T-cell (primary cell): Measurements from ENCODE around the gene SYT5. TPM values are rescaled to one million over a fixed set of nuclear protein-coding genes. Genes with fewer than 3 reads are reported as not detected.
"Not testable (repeated sequence)": the region's sequence is repeated elsewhere in the genome, so short reads cannot be mapped to it uniquely, and the experiment has no call there.

Experiments used
- ATAC-seq, 4 experiments: fragments of 200-7000 bp in 3 of 4; fragments of 150-1000 bp in 1 of 4; cut with Tn5 transposase; replicated peaks in 1 of 4; 1 replicate in 3 of 4; 2 replicates in 1 of 4; pipeline ENCODE4 v1.10.0; 2021; ENCODE audit warnings: moderate library complexity in 3 of 4, mild to moderate bottlenecking in 2 of 4, moderate number of reproducible peaks in 1 of 4
- CTCF ChIA-PET, 2 donors: fragments of 300-600 bp; sonication (Branson Sonifier 250); formaldehyde crosslinking; loops; one replicate each; lab custom pipeline; 2022; ENCODE audit warnings: antibody characterized with exemption in 2 of 2; lab: Charles Lee
- POLR2A ChIA-PET, 2 donors: fragments of 300-600 bp; sonication (Branson Sonifier 250); formaldehyde crosslinking; loops; one replicate each; lab custom pipeline; 2022; ENCODE audit warnings: antibody characterized with exemption in 2 of 2; lab: Charles Lee
- DNase-seq, 35 experiments: peaks; one replicate each; pipeline versions ENCODE4 v3.0.0 to v3.0.0-alpha.2; 2013 to 2023
- H3K27ac ChIP-seq: one replicate; pipeline ENCODE4 v1.5.1; 2013; ENCODE audit warnings: low read length
- H3K27me3 ChIP-seq, 2 experiments: replicated peaks in 1 of 2; 1 replicate in 1 of 2; 2 replicates in 1 of 2; pipeline versions ENCODE4 v1.6.1 to v1.7.0; 2013; ENCODE audit warnings: low read length in 1 of 2, mixed read lengths in 1 of 2; ENCODE audit not compliant: control insufficient read depth in 2 of 2, insufficient read depth in 2 of 2; ENCODE audit errors: extremely low read depth in 1 of 2
- H3K36me3 ChIP-seq, 2 donors: 1 replicate in 1 of 2; 2 replicates in 1 of 2; pipeline versions ENCODE4 v1.6.1 to v1.7.0; 2013; ENCODE audit warnings: low read length in 1 of 2; ENCODE audit not compliant: control insufficient read depth in 2 of 2, insufficient read depth in 1 of 2; ENCODE audit errors: extremely low read depth in 1 of 2
- H3K4me1 ChIP-seq, 2 experiments: 1 replicate in 1 of 2; 2 replicates in 1 of 2; pipeline versions ENCODE4 v1.6.1 to v1.7.0; 2013; ENCODE audit warnings: low read length in 2 of 2, mixed read lengths in 1 of 2; ENCODE audit not compliant: insufficient read depth in 2 of 2, control insufficient read depth in 1 of 2; ENCODE audit errors: extremely low read depth in 1 of 2
- H3K4me3 ChIP-seq, 2 donors: 1 replicate in 1 of 2; 2 replicates in 1 of 2; pipeline versions ENCODE4 v1.5.1 to v1.7.0; 2013; ENCODE audit warnings: mild to moderate bottlenecking in 2 of 2, low read length in 1 of 2, moderate library complexity in 1 of 2; ENCODE audit not compliant: control insufficient read depth in 1 of 2; ENCODE audit errors: extremely low read depth in 1 of 2
- H3K9me3 ChIP-seq: 2 replicates; pipeline ENCODE4 v1.7.0; 2013
- H3K27ac Mint-ChIP-seq, 2 donors: one replicate each; pipeline ENCODE4 v1.8.0; 2020 to 2021; ENCODE audit warnings: mild to moderate bottlenecking in 2 of 2, mixed read lengths in 2 of 2
- H3K27me3 Mint-ChIP-seq, 2 donors: one replicate each; pipeline ENCODE4 v1.8.0; 2021 to 2022; ENCODE audit warnings: mixed read lengths in 2 of 2
- H3K36me3 Mint-ChIP-seq: one replicate; pipeline ENCODE4 v1.8.0; 2021; ENCODE audit warnings: mixed read lengths
- H3K4me1 Mint-ChIP-seq, 3 donors: one replicate each; pipeline ENCODE4 v1.8.0; 2020 to 2022; ENCODE audit warnings: mixed read lengths in 3 of 3, mild to moderate bottlenecking in 1 of 3
- H3K4me3 Mint-ChIP-seq, 3 donors: one replicate each; pipeline ENCODE4 v1.8.0; 2020 to 2022; ENCODE audit warnings: mild to moderate bottlenecking in 3 of 3, mixed read lengths in 3 of 3, moderate library complexity in 3 of 3
- H3K9me3 Mint-ChIP-seq, 3 donors: one replicate each; pipeline ENCODE4 v1.8.0; 2020 to 2022; ENCODE audit warnings: mixed read lengths in 3 of 3
- WGBS: methylation state at CpG from one replicate; pipeline ENCODE4 v1.1.5; 2013; ENCODE audit warnings: missing lambda C conversion rate; ENCODE audit not compliant: insufficient coverage; 5-methylcytosine and 5-hydroxymethylcytosine counted together
- total RNA-seq, 35 experiments: library from RNA in 6 of 35; stranded (reverse) in 6 of 35; fragments of 120-200 nt in 1 of 35; gene quantifications; one replicate each; pipeline versions ENCODE4 v1.2.1 to v1.2.4 and lab custom pipeline; 2013 to 2026

SYT5 gene
- total RNA-seq, 5 donors from 2014 or later (not counting 1 experiment from before 2014, with no cell fraction given): 2.7 to 2.9 TPM; not detected in 3

DNA sequence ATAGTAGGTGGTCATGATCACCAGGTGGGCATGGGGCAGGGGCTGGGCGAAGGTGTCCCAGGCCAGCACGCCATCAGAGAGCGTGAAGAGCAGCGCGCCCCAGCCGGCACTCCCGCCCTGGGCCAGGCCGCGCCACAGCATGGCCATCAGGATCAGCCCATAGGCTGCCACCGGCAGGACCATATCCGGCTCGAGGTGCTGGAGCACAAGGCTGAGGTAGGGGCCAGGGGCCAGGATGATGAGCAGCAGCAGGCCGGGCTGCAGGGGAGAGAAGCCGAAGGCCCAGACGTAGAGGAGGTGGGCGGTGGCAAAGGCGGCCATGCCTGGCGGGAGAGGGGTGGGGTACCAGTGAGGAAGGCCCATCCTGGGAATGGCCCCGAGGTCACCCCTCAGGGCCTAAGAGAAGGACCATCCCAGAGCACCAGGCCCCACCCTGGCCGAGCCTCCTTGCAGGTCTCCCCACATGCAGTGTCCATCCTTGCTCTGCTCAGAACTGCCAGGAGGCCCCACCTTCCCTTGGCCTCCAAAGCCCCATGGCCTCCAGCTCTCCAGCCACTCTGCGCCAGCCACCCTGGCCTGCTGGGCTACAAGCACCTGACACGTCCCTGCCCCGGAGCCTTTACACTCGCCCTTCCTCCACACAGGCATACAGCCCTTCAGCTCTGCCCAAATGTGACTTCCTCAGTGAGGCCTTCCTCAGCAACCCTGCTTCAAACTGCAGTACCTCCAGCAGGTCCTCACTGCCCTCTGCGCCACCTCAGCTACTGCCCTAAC, 47.3 kb upstream of the SYT5 start:
- Histone ChIP-seq H3K27ac (no peak overlapping the region), H3K9me3 (no peaks in the 10 kb centered on the region), H3K36me3 (peaks cover 34 to 67% of the 10 kb centered on the region in 2 donors), H3K4me1 (no peaks in the 10 kb centered on the region), H3K4me3 (no peak overlapping the region), H3K27me3 (no peaks in the 10 kb centered on the region)
- peaks cover 23% of the 10 kb centered on the region for H3K36me3 Mint-ChIP-seq
- 95% methylated on average over 16 of the region's 25 CpGs for whole genome bisulfite sequencing
- no peaks in the 10 kb centered on the region for H3K27me3 Mint-ChIP-seq
- H3K4me1 Mint-ChIP-seq: peaks cover 0 to 3% (median 0%) of the 10 kb centered on the region in 3 donors
- DNase-seq (no peak), ATAC-seq (peak in 1 of 4 experiments; percentile 9)
- H3K9me3 Mint-ChIP-seq: no peaks in the 10 kb centered on the region
- CTCF ChIA-PET: no interaction called here
- H3K27ac Mint-ChIP-seq: no peak overlapping the region
- POLR2A ChIA-PET: no interaction called here
- H3K4me3 Mint-ChIP-seq: no peak overlapping the region

DNA sequence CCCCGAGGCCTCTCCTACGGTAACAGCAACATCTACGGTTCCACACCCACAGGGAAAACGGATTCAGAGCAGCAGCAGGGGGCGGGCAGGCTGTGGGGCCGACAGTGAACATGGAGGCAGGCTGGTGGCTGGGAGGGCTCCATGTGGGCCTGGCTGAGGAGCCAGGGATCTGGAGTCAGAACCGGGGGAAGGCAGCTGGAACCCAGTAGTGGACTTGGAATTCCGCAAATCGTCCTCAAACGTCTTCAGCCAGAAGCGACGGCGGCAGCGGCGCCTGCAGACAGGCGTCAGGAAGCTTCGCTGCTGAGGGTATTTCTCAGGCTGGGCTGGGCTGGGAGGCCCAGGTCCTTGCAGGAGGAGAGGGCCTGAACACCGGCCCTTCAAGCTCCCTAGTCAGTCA, 46.7 kb upstream of the SYT5 start:
- Mint-ChIP-seq H3K27ac (no peak overlapping the region), H3K27me3 (no peaks in the 10 kb centered on the region), H3K9me3 (no peaks in the 10 kb centered on the region), H3K4me3 (no peak overlapping the region), H3K4me1 (peaks cover 0 to 3% (median 0%) of the 10 kb centered on the region in 3 donors), H3K36me3 (peaks cover 22% of the 10 kb centered on the region)
- no peaks in the 10 kb centered on the region for H3K9me3 ChIP-seq
- no peak overlapping the region for H3K27ac ChIP-seq
- H3K4me1 ChIP-seq: no peaks in the 10 kb centered on the region
- DNase-seq (no peak), ATAC-seq (no peak)
- peaks cover 28 to 60% of the 10 kb centered on the region in 2 donors for H3K36me3 ChIP-seq
- WGBS: 90% methylated on average over 16 of the region's 18 CpGs
- H3K4me3 ChIP-seq: no peak overlapping the region
- CTCF ChIA-PET: no interaction called here
- no peaks in the 10 kb centered on the region for H3K27me3 ChIP-seq
- POLR2A ChIA-PET: no interaction called here

DNA sequence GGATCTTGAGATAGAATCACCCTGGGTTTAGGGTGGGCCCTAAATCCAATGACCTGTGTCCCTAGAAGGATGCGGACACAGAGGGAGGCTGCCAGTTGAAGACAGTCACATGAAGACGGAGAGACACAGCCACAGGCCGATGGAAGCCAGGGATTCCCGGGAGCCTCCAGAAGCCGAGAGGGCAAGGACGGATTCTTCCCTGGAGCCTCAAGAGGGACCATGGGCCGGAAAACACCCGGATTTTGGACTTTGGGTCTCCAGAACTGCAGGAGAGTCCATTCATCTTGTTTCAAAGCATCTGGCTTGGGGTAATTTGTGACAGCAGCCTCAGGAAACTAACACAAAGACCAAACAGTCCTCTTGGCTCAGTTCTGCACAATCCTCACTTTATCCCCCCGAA, 46.2 kb upstream of the SYT5 start:
- H3K27ac Mint-ChIP-seq: no peak overlapping the region
- peaks cover 0 to 3% (median 0%) of the 10 kb centered on the region in 3 donors for H3K4me1 Mint-ChIP-seq
- ATAC-seq (no peak), DNase-seq (no peak)
- H3K27me3 Mint-ChIP-seq: no peaks in the 10 kb centered on the region
- Histone ChIP-seq H3K27me3 (no peaks in the 10 kb centered on the region), H3K36me3 (peaks cover 24 to 55% of the 10 kb centered on the region in 2 donors), H3K4me1 (no peaks in the 10 kb centered on the region), H3K4me3 (no peak overlapping the region), H3K9me3 (no peaks in the 10 kb centered on the region), H3K27ac (no peak overlapping the region)
- ChIA-PET POLR2A (no interaction called here), CTCF (no interaction called here)
- peaks cover 0 to 4% (median 2%) of the 10 kb centered on the region in 3 donors for H3K9me3 Mint-ChIP-seq
- WGBS: 86% methylated on average over 8 of the region's 9 CpGs
- no peak overlapping the region for H3K4me3 Mint-ChIP-seq
- H3K36me3 Mint-ChIP-seq: peaks cover 26% of the 10 kb centered on the region

DNA sequence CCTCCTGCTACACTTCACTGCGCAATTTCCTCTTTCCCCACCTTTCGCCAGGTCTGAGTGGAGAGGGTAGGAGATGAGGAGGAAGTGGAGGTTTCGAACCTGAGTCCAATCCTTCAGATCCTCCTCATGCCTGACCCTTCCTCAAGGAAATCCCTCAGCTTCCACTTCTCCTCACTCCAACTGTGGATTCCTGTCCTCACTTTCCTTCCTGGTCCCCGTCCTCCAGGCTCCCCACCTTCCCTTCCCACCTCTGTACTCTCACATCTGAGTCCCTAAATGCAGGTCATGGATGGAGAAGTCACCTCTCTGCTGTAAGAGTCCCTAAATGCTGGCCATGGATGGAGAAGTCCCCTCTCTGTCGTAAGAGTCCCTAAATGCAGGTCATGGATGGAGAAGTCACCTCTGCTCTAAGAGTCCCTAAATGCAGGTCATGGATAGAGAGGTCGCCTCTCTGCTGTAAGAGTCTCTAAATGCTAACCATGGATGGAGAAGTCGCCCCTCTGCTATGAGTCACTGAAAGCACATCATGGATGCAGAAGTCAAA, 45.4 kb upstream of the SYT5 start:
- Histone ChIP-seq H3K4me1 (no peaks in the 10 kb centered on the region), H3K36me3 (peaks cover 21 to 48% of the 10 kb centered on the region in 2 donors), H3K9me3 (no peaks in the 10 kb centered on the region), H3K27me3 (no peaks in the 10 kb centered on the region), H3K27ac (no peak overlapping the region), H3K4me3 (no peak overlapping the region)
- H3K27me3 Mint-ChIP-seq: no peaks in the 10 kb centered on the region
- H3K4me3 Mint-ChIP-seq: no peak overlapping the region
- peak overlapping the region in 1 of 2 donors; percentile 35 for H3K27ac Mint-ChIP-seq
- peaks cover 0 to 3% (median 0%) of the 10 kb centered on the region in 3 donors for H3K4me1 Mint-ChIP-seq
- ATAC-seq (no peak), DNase-seq (no peak)
- 84% methylated on average over 3 of the region's 7 CpGs for WGBS
- CTCF ChIA-PET: no interaction called here
- peaks cover 33% of the 10 kb centered on the region for H3K36me3 Mint-ChIP-seq
- POLR2A ChIA-PET: no interaction called here
- H3K9me3 Mint-ChIP-seq: peaks cover 0 to 10% (median 2%) of the 10 kb centered on the region in 3 donors

DNA sequence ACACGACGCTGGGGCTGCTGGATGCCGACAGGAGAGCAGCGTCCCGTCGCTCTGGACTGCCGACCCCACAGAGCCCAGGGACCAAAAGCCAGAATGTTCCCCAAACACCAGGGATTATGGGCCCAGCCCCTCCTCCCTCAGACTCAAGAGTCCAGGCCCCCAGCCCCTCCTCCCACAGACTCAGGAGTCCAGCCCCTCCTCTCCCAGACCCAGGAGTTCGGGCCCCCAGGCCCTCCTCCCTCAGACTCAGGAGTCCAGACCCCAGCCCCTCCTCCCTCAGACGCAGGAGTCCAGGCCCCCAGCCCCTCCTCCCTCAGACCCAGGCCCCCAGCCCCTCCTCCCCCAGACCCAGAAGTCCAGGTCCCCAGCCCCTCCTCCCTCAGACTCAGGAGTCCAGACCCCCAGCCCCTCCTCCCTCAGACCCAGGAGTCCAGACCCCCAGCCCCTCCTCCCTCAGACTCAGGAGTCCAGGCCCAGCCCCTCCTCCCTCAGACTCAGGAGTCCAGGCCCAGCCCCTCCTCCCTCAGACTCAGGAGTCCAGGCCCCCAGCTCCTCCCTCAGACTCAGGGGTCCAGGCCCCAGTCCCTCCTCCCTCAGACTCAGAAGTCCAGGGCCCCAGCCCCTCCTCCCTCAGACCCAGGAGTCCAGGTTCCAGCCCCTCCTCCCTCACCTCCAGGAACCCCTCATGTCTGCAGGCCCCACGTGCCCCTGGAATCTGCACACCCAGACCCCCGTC, 44.8 kb upstream of the SYT5 start:
- H3K9me3 ChIP-seq, H3K4me1 Mint-ChIP-seq, ATAC-seq, H3K4me1 ChIP-seq, H3K27me3 Mint-ChIP-seq, H3K27ac ChIP-seq, H3K4me3 Mint-ChIP-seq, POLR2A ChIA-PET, H3K4me3 ChIP-seq, H3K27ac Mint-ChIP-seq, CTCF ChIA-PET, DNase-seq, H3K27me3 ChIP-seq: not testable (repeated sequence)
- Mint-ChIP-seq H3K36me3 (peaks cover 33% of the 10 kb centered on the region), H3K9me3 (peaks cover 0 to 13% (median 2%) of the 10 kb centered on the region in 3 donors)
- WGBS: 94% methylated on average over 7 of the region's 11 CpGs
- H3K36me3 ChIP-seq: peaks cover 20 to 42% of the 10 kb centered on the region in 2 donors

DNA sequence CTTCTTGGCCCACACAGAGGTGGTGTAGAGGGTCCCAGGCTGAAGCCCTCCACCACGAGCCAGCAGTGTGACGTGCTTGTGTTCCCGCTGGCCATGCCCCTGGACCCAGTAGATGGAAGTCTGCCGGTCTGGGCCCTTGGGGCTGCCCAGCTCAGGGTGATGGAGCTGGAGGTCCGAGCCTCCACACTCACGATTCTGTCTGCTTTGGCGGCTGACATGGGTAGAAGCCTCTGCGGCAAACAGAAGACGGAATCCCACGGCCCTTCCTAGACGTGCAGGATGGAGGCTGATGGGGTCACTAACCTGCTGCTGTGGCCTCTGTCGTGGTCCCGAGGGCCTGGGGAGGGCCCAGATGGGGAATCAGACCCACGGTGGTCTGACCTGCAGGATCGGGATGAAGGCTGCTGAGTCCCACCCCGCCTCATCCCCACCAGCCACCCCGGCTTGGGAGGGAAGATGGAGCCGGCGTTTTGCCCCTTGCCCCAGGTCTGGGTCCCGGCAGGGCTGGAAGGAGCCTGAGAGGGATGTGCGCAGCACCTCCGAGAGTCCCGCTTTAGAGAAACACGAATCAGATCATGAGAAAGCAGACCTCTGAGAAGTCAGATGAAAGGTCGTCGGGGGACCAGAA, 44.1 kb upstream of the SYT5 start:
- Mint-ChIP-seq H3K27ac (no peak overlapping the region), H3K9me3 (peaks cover 0 to 13% (median 2%) of the 10 kb centered on the region in 3 donors), H3K36me3 (peaks cover 31% of the 10 kb centered on the region), H3K27me3 (no peaks in the 10 kb centered on the region), H3K4me3 (no peak overlapping the region), H3K4me1 (peaks cover 0 to 3% (median 0%) of the 10 kb centered on the region in 3 donors)
- H3K27me3 ChIP-seq: no peaks in the 10 kb centered on the region
- H3K4me1 ChIP-seq: no peaks in the 10 kb centered on the region
- no peak overlapping the region for H3K27ac ChIP-seq
- no peaks in the 10 kb centered on the region for H3K9me3 ChIP-seq
- 83% methylated on average over 22 of the region's 26 CpGs for WGBS
- H3K4me3 ChIP-seq: no peak overlapping the region
- ATAC-seq (peak in 2 of 4 experiments; percentile 11 to 20), DNase-seq (no peak)
- ChIA-PET POLR2A (no interaction called here), CTCF (no interaction called here)
- H3K36me3 ChIP-seq: peaks cover 18 to 35% of the 10 kb centered on the region in 2 donors
